Measurements from ENCODE around the gene DPPA3. TPM values are rescaled to one million over a fixed set of nuclear protein-coding genes. Genes with fewer than 3 reads are reported as not detected.

DPPA3 gene
- total and polyA plus RNA-seq, 2 of the 13 experiments (the other 11 are each of a cell fraction or from before 2014, with no cell fraction given), result not detected

DNA sequence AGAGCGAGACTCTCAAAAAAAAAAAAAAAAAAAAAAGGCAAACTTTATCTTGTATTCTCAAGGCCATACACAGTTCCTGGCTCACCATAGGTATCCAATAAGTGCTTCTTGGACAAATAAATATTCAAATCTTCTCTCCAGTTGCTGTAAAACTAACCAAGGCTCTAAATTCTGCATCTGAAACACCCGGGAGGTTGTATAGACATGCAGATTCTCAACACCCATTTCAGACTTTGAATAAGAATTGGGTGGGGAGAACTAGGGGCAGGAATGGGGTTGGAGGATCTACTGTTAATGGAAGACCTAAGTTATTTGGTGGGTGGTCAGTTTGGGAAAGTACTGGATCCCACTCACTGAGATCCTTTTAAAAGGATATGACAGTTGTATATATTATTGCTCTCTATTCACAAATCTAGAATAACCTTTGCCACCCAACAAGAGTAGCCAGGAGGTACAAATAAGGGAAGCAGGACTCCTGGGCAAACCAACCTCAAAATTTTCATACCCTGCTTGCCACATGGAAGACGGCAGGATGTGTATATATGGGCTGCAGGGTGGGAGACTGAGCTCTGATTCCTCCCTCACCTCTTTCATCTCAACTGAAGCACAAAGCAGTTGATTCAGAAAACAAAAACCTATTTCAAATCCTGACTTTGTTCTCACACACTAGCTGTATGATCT, 16.5 kb upstream of the DPPA3 start (continued):
- TF ChIP-seq, protein P1, sequence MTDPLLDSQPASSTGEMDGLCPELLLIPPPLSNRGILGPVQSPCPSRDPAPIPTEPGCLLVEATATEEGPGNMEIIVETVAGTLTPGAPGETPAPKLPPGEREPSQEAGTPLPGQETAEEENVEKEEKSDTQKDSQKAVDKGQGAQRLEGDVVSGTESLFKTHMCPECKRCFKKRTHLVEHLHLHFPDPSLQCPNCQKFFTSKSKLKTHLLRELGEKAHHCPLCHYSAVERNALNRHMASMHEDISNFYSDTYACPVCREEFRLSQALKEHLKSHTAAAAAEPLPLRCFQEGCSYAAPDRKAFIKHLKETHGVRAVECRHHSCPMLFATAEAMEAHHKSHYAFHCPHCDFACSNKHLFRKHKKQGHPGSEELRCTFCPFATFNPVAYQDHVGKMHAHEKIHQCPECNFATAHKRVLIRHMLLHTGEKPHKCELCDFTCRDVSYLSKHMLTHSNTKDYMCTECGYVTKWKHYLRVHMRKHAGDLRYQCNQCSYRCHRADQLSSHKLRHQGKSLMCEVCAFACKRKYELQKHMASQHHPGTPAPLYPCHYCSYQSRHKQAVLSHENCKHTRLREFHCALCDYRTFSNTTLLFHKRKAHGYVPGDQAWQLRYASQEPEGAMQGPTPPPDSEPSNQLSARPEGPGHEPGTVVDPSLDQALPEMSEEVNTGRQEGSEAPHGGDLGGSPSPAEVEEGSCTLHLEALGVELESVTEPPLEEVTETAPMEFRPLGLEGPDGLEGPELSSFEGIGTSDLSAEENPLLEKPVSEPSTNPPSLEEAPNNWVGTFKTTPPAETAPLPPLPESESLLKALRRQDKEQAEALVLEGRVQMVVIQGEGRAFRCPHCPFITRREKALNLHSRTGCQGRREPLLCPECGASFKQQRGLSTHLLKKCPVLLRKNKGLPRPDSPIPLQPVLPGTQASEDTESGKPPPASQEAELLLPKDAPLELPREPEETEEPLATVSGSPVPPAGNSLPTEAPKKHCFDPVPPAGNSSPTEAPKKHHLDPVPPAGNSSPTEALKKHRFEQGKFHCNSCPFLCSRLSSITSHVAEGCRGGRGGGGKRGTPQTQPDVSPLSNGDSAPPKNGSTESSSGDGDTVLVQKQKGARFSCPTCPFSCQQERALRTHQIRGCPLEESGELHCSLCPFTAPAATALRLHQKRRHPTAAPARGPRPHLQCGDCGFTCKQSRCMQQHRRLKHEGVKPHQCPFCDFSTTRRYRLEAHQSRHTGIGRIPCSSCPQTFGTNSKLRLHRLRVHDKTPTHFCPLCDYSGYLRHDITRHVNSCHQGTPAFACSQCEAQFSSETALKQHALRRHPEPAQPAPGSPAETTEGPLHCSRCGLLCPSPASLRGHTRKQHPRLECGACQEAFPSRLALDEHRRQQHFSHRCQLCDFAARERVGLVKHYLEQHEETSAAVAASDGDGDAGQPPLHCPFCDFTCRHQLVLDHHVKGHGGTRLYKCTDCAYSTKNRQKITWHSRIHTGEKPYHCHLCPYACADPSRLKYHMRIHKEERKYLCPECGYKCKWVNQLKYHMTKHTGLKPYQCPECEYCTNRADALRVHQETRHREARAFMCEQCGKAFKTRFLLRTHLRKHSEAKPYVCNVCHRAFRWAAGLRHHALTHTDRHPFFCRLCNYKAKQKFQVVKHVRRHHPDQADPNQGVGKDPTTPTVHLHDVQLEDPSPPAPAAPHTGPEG (CRISPR knock-in tag; IDR thresholded peaks at IDR 0.05), result no peak
- TF ChIP-seq, protein P2, sequence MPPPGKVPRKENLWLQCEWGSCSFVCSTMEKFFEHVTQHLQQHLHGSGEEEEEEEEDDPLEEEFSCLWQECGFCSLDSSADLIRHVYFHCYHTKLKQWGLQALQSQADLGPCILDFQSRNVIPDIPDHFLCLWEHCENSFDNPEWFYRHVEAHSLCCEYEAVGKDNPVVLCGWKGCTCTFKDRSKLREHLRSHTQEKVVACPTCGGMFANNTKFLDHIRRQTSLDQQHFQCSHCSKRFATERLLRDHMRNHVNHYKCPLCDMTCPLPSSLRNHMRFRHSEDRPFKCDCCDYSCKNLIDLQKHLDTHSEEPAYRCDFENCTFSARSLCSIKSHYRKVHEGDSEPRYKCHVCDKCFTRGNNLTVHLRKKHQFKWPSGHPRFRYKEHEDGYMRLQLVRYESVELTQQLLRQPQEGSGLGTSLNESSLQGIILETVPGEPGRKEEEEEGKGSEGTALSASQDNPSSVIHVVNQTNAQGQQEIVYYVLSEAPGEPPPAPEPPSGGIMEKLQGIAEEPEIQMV (CRISPR knock-in tag; IDR thresholded peaks at IDR 0.05; ENCODE audit: low read depth), result no peak
- TF ChIP-seq NRL (CRISPR knock-in tag; IDR thresholded peaks at IDR 0.05; ENCODE audit: borderline replicate concordance) (no peak), ZNF674 (CRISPR knock-in tag; IDR thresholded peaks at IDR 0.05; ENCODE audit: low read depth) (no peak), ARID2 (CRISPR knock-in tag; IDR thresholded peaks at IDR 0.05; ENCODE audit: borderline replicate concordance) (no peak), JARID2 (CRISPR knock-in tag; IDR thresholded peaks at IDR 0.05; ENCODE audit: insufficient replicate concordance) (no peak), RAD51 (IDR thresholded peaks at IDR 0.05; ENCODE audit: borderline replicate concordance) (no peak)
- TF ChIP-seq, protein P3, sequence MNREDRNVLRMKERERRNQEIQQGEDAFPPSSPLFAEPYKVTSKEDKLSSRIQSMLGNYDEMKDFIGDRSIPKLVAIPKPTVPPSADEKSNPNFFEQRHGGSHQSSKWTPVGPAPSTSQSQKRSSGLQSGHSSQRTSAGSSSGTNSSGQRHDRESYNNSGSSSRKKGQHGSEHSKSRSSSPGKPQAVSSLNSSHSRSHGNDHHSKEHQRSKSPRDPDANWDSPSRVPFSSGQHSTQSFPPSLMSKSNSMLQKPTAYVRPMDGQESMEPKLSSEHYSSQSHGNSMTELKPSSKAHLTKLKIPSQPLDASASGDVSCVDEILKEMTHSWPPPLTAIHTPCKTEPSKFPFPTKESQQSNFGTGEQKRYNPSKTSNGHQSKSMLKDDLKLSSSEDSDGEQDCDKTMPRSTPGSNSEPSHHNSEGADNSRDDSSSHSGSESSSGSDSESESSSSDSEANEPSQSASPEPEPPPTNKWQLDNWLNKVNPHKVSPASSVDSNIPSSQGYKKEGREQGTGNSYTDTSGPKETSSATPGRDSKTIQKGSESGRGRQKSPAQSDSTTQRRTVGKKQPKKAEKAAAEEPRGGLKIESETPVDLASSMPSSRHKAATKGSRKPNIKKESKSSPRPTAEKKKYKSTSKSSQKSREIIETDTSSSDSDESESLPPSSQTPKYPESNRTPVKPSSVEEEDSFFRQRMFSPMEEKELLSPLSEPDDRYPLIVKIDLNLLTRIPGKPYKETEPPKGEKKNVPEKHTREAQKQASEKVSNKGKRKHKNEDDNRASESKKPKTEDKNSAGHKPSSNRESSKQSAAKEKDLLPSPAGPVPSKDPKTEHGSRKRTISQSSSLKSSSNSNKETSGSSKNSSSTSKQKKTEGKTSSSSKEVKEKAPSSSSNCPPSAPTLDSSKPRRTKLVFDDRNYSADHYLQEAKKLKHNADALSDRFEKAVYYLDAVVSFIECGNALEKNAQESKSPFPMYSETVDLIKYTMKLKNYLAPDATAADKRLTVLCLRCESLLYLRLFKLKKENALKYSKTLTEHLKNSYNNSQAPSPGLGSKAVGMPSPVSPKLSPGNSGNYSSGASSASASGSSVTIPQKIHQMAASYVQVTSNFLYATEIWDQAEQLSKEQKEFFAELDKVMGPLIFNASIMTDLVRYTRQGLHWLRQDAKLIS (CRISPR knock-in tag; IDR thresholded peaks at IDR 0.05), result no peak

All from HepG2 (cell line).